Endodermal cell (in vitro differentiated cells): Measurements from ENCODE around the gene DHX40. TPM values are rescaled to one million over a fixed set of nuclear protein-coding genes. Genes with fewer than 3 reads are reported as not detected.

Source experiments
- DNase-seq: peaks from one replicate; pipeline ENCODE4 v3.0.0-alpha.2; 2017
- H3K27ac ChIP-seq: 2 replicates; pipeline ENCODE4 v1.5.1; 2013; ENCODE audit warnings: mild to moderate bottlenecking, low read depth, low read length, moderate library complexity
- H3K27me3 ChIP-seq: 2 replicates; pipeline ENCODE4 v1.6.1; 2013; ENCODE audit warnings: mild to moderate bottlenecking, low read length, moderate library complexity; ENCODE audit not compliant: insufficient read depth, control insufficient read depth, poor library complexity, severe bottlenecking
- H3K36me3 ChIP-seq: 2 replicates; pipeline ENCODE4 v1.7.0; 2013; ENCODE audit warnings: mild to moderate bottlenecking, low read length, moderate library complexity; ENCODE audit not compliant: control insufficient read depth, insufficient read depth
- H3K4me1 ChIP-seq: one replicate; pipeline ENCODE4 v1.7.0; 2013; ENCODE audit warnings: low read length; ENCODE audit not compliant: control insufficient read depth, insufficient read depth
- H3K4me3 ChIP-seq: 2 replicates; pipeline ENCODE4 v1.5.1; 2013; ENCODE audit warnings: mild to moderate bottlenecking, low read length, moderate library complexity
- H3K9ac ChIP-seq: 2 replicates; pipeline ENCODE4 v1.6.1; 2013; ENCODE audit warnings: mild to moderate bottlenecking, low read length, moderate library complexity; ENCODE audit not compliant: poor library complexity, severe bottlenecking; ENCODE audit errors: extremely low read depth
- H3K9me3 ChIP-seq: 2 replicates; pipeline ENCODE4 v1.6.1; 2013; ENCODE audit warnings: mild to moderate bottlenecking, low read length, moderate library complexity; ENCODE audit not compliant: control insufficient read depth
- H3K27ac Mint-ChIP-seq: 2 replicates; pipeline ENCODE4 v1.8.0; 2020; ENCODE audit warnings: mixed read lengths
- H3K27me3 Mint-ChIP-seq: 2 replicates; pipeline ENCODE4 v1.8.0; 2021; ENCODE audit warnings: mild to moderate bottlenecking, mixed read lengths; ENCODE audit not compliant: insufficient read depth
- H3K36me3 Mint-ChIP-seq: 2 replicates; pipeline ENCODE4 v1.8.0; 2020; ENCODE audit warnings: low read depth, mixed read lengths
- H3K4me1 Mint-ChIP-seq: 2 replicates; pipeline ENCODE4 v1.8.0; 2020; ENCODE audit warnings: mixed read lengths
- H3K4me3 Mint-ChIP-seq: 2 replicates; pipeline ENCODE4 v1.8.0; 2020; ENCODE audit warnings: mild to moderate bottlenecking, moderate library complexity, mixed read lengths
- H3K9me3 Mint-ChIP-seq: 2 replicates; pipeline ENCODE4 v1.8.0; 2020; ENCODE audit warnings: mild to moderate bottlenecking, mixed read lengths
- CTCF ChIP-seq: fragments of 200-600 bp; sonication (generic); conservative IDR thresholded peaks from 2 replicates; pipeline ENCODE4 v1.5.0; 2021; ENCODE audit warnings: antibody characterized with exemption, mild to moderate bottlenecking
- WGBS, 2 experiments: methylation state at CpG; one replicate each; pipeline versions ENCODE4 v1.1.5 to v1.1.7; 2013; ENCODE audit warnings: missing lambda C conversion rate in 2 of 2, mixed read lengths in 1 of 2; ENCODE audit not compliant: insufficient coverage in 1 of 2, insufficient read length in 1 of 2; 5-methylcytosine and 5-hydroxymethylcytosine counted together
- long read RNA-seq, 4 experiments: library from polyadenylated mRNA in 2 of 4; library from RNA in 1 of 4; library from capped mRNA in 1 of 4; stranded (forward) in 3 of 4; unstranded in 1 of 4; transcript quantifications; one replicate each; pipeline ENCODE4 v2.0.0, GENCODE V29; 2020 to 2021; ENCODE audit warnings: inconsistent platforms in 1 of 4
- polyA plus RNA-seq, 2 experiments: library from polyadenylated mRNA; stranded (reverse); fragments of 50-300 nt; gene quantifications; one replicate each; pipeline ENCODE4 v1.2.3, GENCODE V29; 2013
- total RNA-seq, 2 donors: library from RNA; stranded (reverse); fragmentation: NEBNext Ultra II Directional in 1 of 2; extraction: Animal tissue kit (Norgen Biotek cat#: 25700) in 1 of 2; gene quantifications; 2 replicates in 1 of 2; 3 replicates in 1 of 2; pipeline ENCODE4 v1.2.1, GENCODE V29; 2021

The DHX40 gene
- 10 to 100 TPM; 32.7 to 36.2 TPM for total RNA-seq
- polyA plus RNA-seq (2013, experiment 1 of 2): 62.4 TPM
- 62.7 TPM for polyA plus RNA-seq (2013, experiment 2 of 2)
- long read RNA-seq, experiment 1, transcript DHX40-201 (18 exons, 3,660 nt): major isoform, 7 of 17 reads
- long read RNA-seq, experiment 1, partial matches to known transcripts: 6 of 17 reads
- long read RNA-seq, experiment 1, other reads (novel, unspliced or antisense): 4 of 17 reads
- long read RNA-seq, experiment 2, transcript DHX40-201 (18 exons, 3,660 nt): major isoform, 35 of 53 reads
- long read RNA-seq, experiment 2, partial matches to known transcripts: 7 of 53 reads
- long read RNA-seq, experiment 2, other reads (novel, unspliced or antisense): 11 of 53 reads
- long read RNA-seq, experiment 3, transcript DHX40-201 (18 exons, 3,660 nt): major isoform, 153 of 184 reads
- long read RNA-seq, experiment 3, partial matches to known transcripts: 9 of 184 reads
- long read RNA-seq, experiment 3, other reads (novel, unspliced or antisense): 22 of 184 reads
- long read RNA-seq, experiment 4, transcript DHX40-201 (18 exons, 3,660 nt): major isoform, 10 of 29 reads
- long read RNA-seq, experiment 4, partial matches to known transcripts: 12 of 29 reads
- long read RNA-seq, experiment 4, other reads (novel, unspliced or antisense): 6 of 29 reads

- Histone ChIP-seq H3K27me3 (peaks cover 14% of the 10 kb centered on the region), H3K4me1 (peaks cover 4% of the 10 kb centered on the region), H3K27ac (peak within 1 kb of the TSS; percentile 96), H3K9me3 (peaks cover 8% of the 10 kb centered on the region), H3K9ac (peak within 1 kb of the TSS; percentile 91), H3K36me3 (peaks cover under 1% of the 10 kb centered on the region), H3K4me3 (peak within 1 kb of the TSS; percentile 97)
- TF ChIP-seq CTCF: no peak
- peak within 1 kb of the TSS; percentile 100 for H3K27ac Mint-ChIP-seq
- peaks cover 12% of the 10 kb centered on the region for H3K9me3 Mint-ChIP-seq
- peaks cover 4% of the 10 kb centered on the region for H3K4me1 Mint-ChIP-seq
- WGBS, 2 experiments: 9 to 14% methylated on average over 25 to 62 of the region's 62 CpGs
- DNase-seq: peak; percentile 98
- H3K4me3 Mint-ChIP-seq: peak within 1 kb of the TSS; percentile 100
- peaks cover 23% of the 10 kb centered on the region for H3K27me3 Mint-ChIP-seq
- H3K36me3 Mint-ChIP-seq: peaks cover 9% of the 10 kb centered on the region
Measured at GRCh38 chr17:59565171-59565958, at the start of gene DHX40. Gene DHX40, plus strand, starts transcription at chr17:59565610. Its CDS starts 62 bp downstream, at chr17:59565672.

GRCh38 chr17:59516451-59516850, 49.0 kb upstream of the DHX40 start:
- no peak for TF ChIP-seq CTCF
- no peak overlapping the region for H3K9ac ChIP-seq
- Mint-ChIP-seq H3K27ac (no peak overlapping the region), H3K4me1 (peaks cover 16% of the 10 kb centered on the region), H3K9me3 (no peaks in the 10 kb centered on the region), H3K27me3 (peaks cover 8% of the 10 kb centered on the region), H3K36me3 (no peaks in the 10 kb centered on the region), H3K4me3 (no peak overlapping the region)
- H3K9me3 ChIP-seq: no peaks in the 10 kb centered on the region
- no peaks in the 10 kb centered on the region for H3K4me1 ChIP-seq
- no peak overlapping the region for H3K4me3 ChIP-seq
- H3K27ac ChIP-seq: no peak overlapping the region
- whole genome bisulfite sequencing, 2 experiments: 85 to 96% methylated on average over 2 of the region's 2 CpGs
- no peaks in the 10 kb centered on the region for H3K27me3 ChIP-seq
- no peaks in the 10 kb centered on the region for H3K36me3 ChIP-seq
- DNase-seq: peak; percentile 83

- no peak overlapping the region for H3K27ac ChIP-seq
- H3K27me3 ChIP-seq: no peaks in the 10 kb centered on the region
- peaks cover 18% of the 10 kb centered on the region for H3K4me1 Mint-ChIP-seq
- H3K4me3 Mint-ChIP-seq: no peak overlapping the region
- no peaks in the 10 kb centered on the region for H3K36me3 ChIP-seq
- no peak overlapping the region for H3K4me3 ChIP-seq
- H3K27me3 Mint-ChIP-seq: peaks cover 4% of the 10 kb centered on the region
- no peak overlapping the region for H3K27ac Mint-ChIP-seq
- no peak overlapping the region for H3K9ac ChIP-seq
- peaks cover 3% of the 10 kb centered on the region for H3K4me1 ChIP-seq
- no peaks in the 10 kb centered on the region for H3K9me3 ChIP-seq
- no peaks in the 10 kb centered on the region for H3K9me3 Mint-ChIP-seq
- TF ChIP-seq CTCF: no peak
- 97% methylated on average over 2 of the region's 2 CpGs; no CpG with 5 or more reads in 1 of the 2 experiments for WGBS, 2 experiments
- no peaks in the 10 kb centered on the region for H3K36me3 Mint-ChIP-seq
- no peak for DNase-seq
Measured at GRCh38 chr17:59519132-59519531, 46.3 kb upstream of the DHX40 start.
